ENCODE data around the gene FOXS1. TPM values are rescaled to one million over a fixed set of nuclear protein-coding genes. Genes with fewer than 3 reads are reported as not detected.
A peak's percentile ranks its signal among the peaks of the same experiment; 100 is the strongest.

The FOXS1 gene
- total RNA-seq = not detected

GRCh38 chr20:31845300-31845863 is at the start of gene FOXS1:
Gene FOXS1, minus strand, starts transcription at chr20:31845604. Its CDS starts 62 bp downstream, at chr20:31845542.
- no peak within 1 kb of the TSS for H3K27ac Mint-ChIP-seq
- H3K27me3 Mint-ChIP-seq = peaks cover 15% of the 10 kb centered on the region
- ChIA-PET CTCF (interaction anchor here (0.8 to 4.7 kb wide), 3 partner anchors 22 to 107 kb away, joined by 3 to 54 read pairs (median 4); partner anchors contain the start of gene PDRG1), POLR2A (no interaction called here)
- H3K36me3 Mint-ChIP-seq (ENCODE audit: low read depth) = no peaks in the 10 kb centered on the region
- H3K9me3 Mint-ChIP-seq = no peaks in the 10 kb centered on the region
- no peak for DNase-seq
- H3K4me1 Mint-ChIP-seq = peaks cover 2% of the 10 kb centered on the region
- H3K4me3 Mint-ChIP-seq = no peak within 1 kb of the TSS

- no peak for DNase-seq
- Mint-ChIP-seq H3K4me1 (no peaks in the 10 kb centered on the region), H3K4me3 (no peak overlapping the region), H3K27ac (no peak overlapping the region), H3K27me3 (peaks cover 18% of the 10 kb centered on the region), H3K9me3 (no peaks in the 10 kb centered on the region), H3K36me3 (ENCODE audit: low read depth) (no peaks in the 10 kb centered on the region)
- ChIA-PET CTCF (no interaction called here), POLR2A (no interaction called here)
These were observed 45.2 kb upstream of the FOXS1 start for GRCh38 chr20:31890646-31891045.

- H3K4me3 Mint-ChIP-seq = no peak overlapping the region
These were observed 38.4 kb upstream of the FOXS1 start for GRCh38 chr20:31883829-31884228.

GRCh38 chr20:31881945-31882344 is 36.5 kb upstream of the FOXS1 start:
- CTCF ChIA-PET = interaction anchor here (1.0 kb wide), 1 partner anchor 70 kb away, joined by 3 read pairs; the partner anchor contains the start of gene PDRG1
- Mint-ChIP-seq H3K9me3 (no peaks in the 10 kb centered on the region), H3K27ac (no peak overlapping the region), H3K27me3 (peaks cover 26% of the 10 kb centered on the region), H3K4me3 (no peak overlapping the region), H3K4me1 (peaks cover 18% of the 10 kb centered on the region), H3K36me3 (ENCODE audit: low read depth) (no peaks in the 10 kb centered on the region)
- POLR2A ChIA-PET = no interaction called here
- DNase-seq = no peak

More at GRCh38 chr20:31883829-31884228, 38.4 kb upstream of the FOXS1 start:
- H3K27ac Mint-ChIP-seq = no peak overlapping the region
- no peak for DNase-seq
- CTCF ChIA-PET = no interaction called here
- POLR2A ChIA-PET = no interaction called here
- H3K4me1 Mint-ChIP-seq = peaks cover 18% of the 10 kb centered on the region
- peaks cover 18% of the 10 kb centered on the region for H3K27me3 Mint-ChIP-seq
- no peaks in the 10 kb centered on the region for H3K9me3 Mint-ChIP-seq
- H3K36me3 Mint-ChIP-seq (ENCODE audit: low read depth) = no peaks in the 10 kb centered on the region

GRCh38 chr20:31879143-31879987 is 34.0 kb upstream of the FOXS1 start:
- peaks cover 18% of the 10 kb centered on the region for H3K4me1 Mint-ChIP-seq
- POLR2A ChIA-PET = interaction anchor here (0.7 kb wide), 1 partner anchor 230 kb away, joined by 3 read pairs; the partner anchor contains the start of gene TM9SF4

GRCh38 chr20:31877684-31878083 is 32.3 kb upstream of the FOXS1 start:
- no peak overlapping the region for H3K27ac Mint-ChIP-seq
- no peak overlapping the region for H3K4me3 Mint-ChIP-seq
- POLR2A ChIA-PET = no interaction called here
- H3K36me3 Mint-ChIP-seq (ENCODE audit: low read depth) = no peaks in the 10 kb centered on the region
- H3K4me1 Mint-ChIP-seq = peaks cover 18% of the 10 kb centered on the region
- peaks cover 37% of the 10 kb centered on the region for H3K27me3 Mint-ChIP-seq
- DNase-seq = no peak
- H3K9me3 Mint-ChIP-seq = no peaks in the 10 kb centered on the region
- CTCF ChIA-PET = interaction anchor here (3.8 kb wide), 1 partner anchor 74 kb away, joined by 28 read pairs; the partner anchor contains the start of gene PDRG1

More at GRCh38 chr20:31879143-31879987, 34.0 kb upstream of the FOXS1 start:
- Mint-ChIP-seq H3K36me3 (ENCODE audit: low read depth) (no peaks in the 10 kb centered on the region), H3K27me3 (peaks cover 28% of the 10 kb centered on the region), H3K27ac (peak overlapping the region; percentile 37), H3K4me3 (peak overlapping the region; percentile 75), H3K9me3 (no peaks in the 10 kb centered on the region)
- CTCF ChIA-PET = interaction anchor here (0.8 to 3.8 kb wide), 13 partner anchors 8 to 376 kb away, joined by 3 to 28 read pairs (median 3); partner anchors contain the start of gene PDRG1
- DNase-seq = peak; percentile 85

- ChIA-PET CTCF (no interaction called here), POLR2A (no interaction called here)
- H3K4me3 Mint-ChIP-seq = no peak overlapping the region
- peaks cover 50% of the 10 kb centered on the region for H3K27me3 Mint-ChIP-seq
- peaks cover 15% of the 10 kb centered on the region for H3K4me1 Mint-ChIP-seq
- H3K36me3 Mint-ChIP-seq (ENCODE audit: low read depth) = no peaks in the 10 kb centered on the region
- no peaks in the 10 kb centered on the region for H3K9me3 Mint-ChIP-seq
- no peak for DNase-seq
- no peak overlapping the region for H3K27ac Mint-ChIP-seq
These were observed 30.3 kb upstream of the FOXS1 start for GRCh38 chr20:31875671-31876070.

- no peak overlapping the region for H3K27ac Mint-ChIP-seq
- ChIA-PET POLR2A (interaction anchor here (1.3 kb wide), 1 partner anchor 9 kb away, joined by 3 read pairs; no protein-coding TSS in a partner anchor), CTCF (interaction anchor here (1.5 kb wide), 1 partner anchor 20 kb away, joined by 4 read pairs; no protein-coding TSS in a partner anchor)
- peaks cover 10% of the 10 kb centered on the region for H3K4me1 Mint-ChIP-seq
- H3K9me3 Mint-ChIP-seq = no peaks in the 10 kb centered on the region
- peaks cover 49% of the 10 kb centered on the region for H3K27me3 Mint-ChIP-seq
- no peak for DNase-seq
- H3K4me3 Mint-ChIP-seq = no peak overlapping the region
- H3K36me3 Mint-ChIP-seq (ENCODE audit: low read depth) = peaks cover 4% of the 10 kb centered on the region
These were observed 27.0 kb upstream of the FOXS1 start for GRCh38 chr20:31872406-31872805.

- CTCF ChIA-PET = interaction anchor here (1.0 to 1.5 kb wide), 5 partner anchors 8 to 80 kb away, joined by 3 to 4 read pairs (median 4); partner anchors contain the start of gene PDRG1
- H3K4me1 Mint-ChIP-seq = peaks cover 10% of the 10 kb centered on the region
These were observed 26.2 kb upstream of the FOXS1 start for GRCh38 chr20:31871618-31871954.

GRCh38 chr20:31870726-31871617 is 25.6 kb upstream of the FOXS1 start:
- no peak for DNase-seq
- CTCF ChIA-PET = interaction anchor here (1.0 to 1.5 kb wide), 5 partner anchors 9 to 81 kb away, joined by 3 to 4 read pairs (median 4); partner anchors contain the start of gene PDRG1
- H3K4me3 Mint-ChIP-seq = no peak overlapping the region
- H3K27ac Mint-ChIP-seq = no peak overlapping the region
- peaks cover 43% of the 10 kb centered on the region for H3K27me3 Mint-ChIP-seq
- H3K9me3 Mint-ChIP-seq = no peaks in the 10 kb centered on the region
- POLR2A ChIA-PET = interaction anchor here (1.4 kb wide), 1 partner anchor 9 kb away, joined by 3 read pairs; no protein-coding TSS in a partner anchor
- peaks cover 10% of the 10 kb centered on the region for H3K4me1 Mint-ChIP-seq
- peaks cover 4% of the 10 kb centered on the region for H3K36me3 Mint-ChIP-seq (ENCODE audit: low read depth)

More at GRCh38 chr20:31871618-31871954, 26.2 kb upstream of the FOXS1 start:
- POLR2A ChIA-PET = no interaction called here
- Mint-ChIP-seq H3K36me3 (ENCODE audit: low read depth) (peaks cover 4% of the 10 kb centered on the region), H3K4me3 (no peak overlapping the region), H3K27ac (no peak overlapping the region), H3K9me3 (no peaks in the 10 kb centered on the region), H3K27me3 (peaks cover 44% of the 10 kb centered on the region)
- DNase-seq = no peak

- Mint-ChIP-seq H3K9me3 (no peaks in the 10 kb centered on the region), H3K27ac (no peak within 1 kb of the TSS), H3K27me3 (peaks cover 41% of the 10 kb centered on the region), H3K4me1 (peaks cover 10% of the 10 kb centered on the region), H3K4me3 (peak within 1 kb of the TSS; percentile 54), H3K36me3 (ENCODE audit: low read depth) (peaks cover 4% of the 10 kb centered on the region)
- ChIA-PET CTCF (no interaction called here), POLR2A (interaction anchor here (1.4 kb wide), 1 partner anchor 10 kb away, joined by 3 read pairs; no protein-coding TSS in a partner anchor)
- DNase-seq = no peak
These were observed 24.7 kb upstream of the FOXS1 start, which contains the start of the genes DUSP15 and TTLL9 for GRCh38 chr20:31869942-31870725. Gene DUSP15, minus strand, starts transcription at chr20:31870527. Its CDS starts 190 bp downstream, at chr20:31870337. Gene TTLL9, plus strand, starts transcription at chr20:31870634. Its CDS starts 493 bp downstream, at chr20:31871127.

GRCh38 chr20:31869673-31869941 is 24.2 kb upstream of the FOXS1 start:
- Mint-ChIP-seq H3K36me3 (ENCODE audit: low read depth) (peaks cover 4% of the 10 kb centered on the region), H3K4me3 (peak overlapping the region; percentile 54), H3K27me3 (peaks cover 41% of the 10 kb centered on the region), H3K27ac (no peak overlapping the region), H3K4me1 (peaks cover 10% of the 10 kb centered on the region), H3K9me3 (no peaks in the 10 kb centered on the region)
- DNase-seq = no peak
- ChIA-PET POLR2A (interaction anchor here (1.4 kb wide), 1 partner anchor 11 kb away, joined by 3 read pairs; no protein-coding TSS in a partner anchor), CTCF (no interaction called here)
